GM12891 (cell line): ENCODE data around the gene PFKFB4.

Experiments
- DNase-seq: peaks from one replicate; pipeline ENCODE4 v3.0.0; 2011; ENCODE audit warnings: low spot score; ENCODE audit not compliant: insufficient read length
- FAIRE-seq: peaks from 2 replicates; lab custom pipeline; 2011; peaks lifted over from hg19 to GRCh38; lab: Jason Lieb, UNC
- PAX5 ChIP-seq: IDR thresholded peaks from 2 replicates; pipeline ENCODE4 v1.6.1; 2011; ENCODE audit warnings: low read length, moderate library complexity, mild to moderate bottlenecking; ENCODE audit not compliant: insufficient read depth, severe bottlenecking
- POLR2A ChIP-seq: IDR thresholded peaks from 2 replicates; pipeline ENCODE4 v1.6.1; 2011; ENCODE audit warnings: low read depth, low read length, control low read depth
- POLR2AphosphoS5 ChIP-seq: IDR thresholded peaks from 2 replicates; pipeline ENCODE4 v1.6.1; 2011; ENCODE audit warnings: low read depth, low read length, control low read depth
- POU2F2 ChIP-seq: IDR thresholded peaks from 2 replicates; pipeline ENCODE4 v1.6.1; 2011; ENCODE audit warnings: low read depth, mild to moderate bottlenecking, control low read depth, low read length, moderate library complexity
- SPI1 ChIP-seq: IDR thresholded peaks from 2 replicates; pipeline ENCODE4 v1.6.1; 2011; ENCODE audit warnings: low read depth, low read length, control low read depth
- TAF1 ChIP-seq: IDR thresholded peaks from 2 replicates; pipeline ENCODE4 v1.6.1; 2011; ENCODE audit warnings: low read depth, low read length, control low read depth

PFKFB4 gene

DNA sequence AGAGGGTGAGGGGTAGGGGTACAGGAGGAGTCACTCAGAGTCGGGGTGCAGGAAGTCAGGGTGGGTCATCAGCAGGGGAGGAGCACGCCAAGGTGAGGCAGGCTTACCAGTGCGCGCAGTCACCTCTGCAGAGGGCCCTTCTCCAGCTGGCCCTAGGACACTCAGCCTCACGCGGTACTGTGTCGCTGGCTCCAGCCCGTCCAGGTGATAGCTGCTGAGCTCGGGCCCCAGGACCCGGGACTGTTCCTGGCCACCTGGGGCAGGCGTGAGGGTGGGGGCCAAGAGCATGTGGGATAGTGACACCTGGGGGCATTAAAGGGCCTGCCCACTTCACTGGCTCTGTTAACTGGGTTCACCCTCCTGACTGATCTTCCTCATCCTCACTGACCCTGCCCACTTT lies 31.1 kb upstream of the PFKFB4 start:
- TF ChIP-seq POLR2AphosphoS5 = no peak
- no peak for TF ChIP-seq POLR2A
- TF ChIP-seq SPI1 = no peak
- TF ChIP-seq TAF1 = no peak
- TF ChIP-seq POU2F2 = no peak
- TF ChIP-seq PAX5 = no peak
- FAIRE-seq (no peak), DNase-seq (no peak)

DNA sequence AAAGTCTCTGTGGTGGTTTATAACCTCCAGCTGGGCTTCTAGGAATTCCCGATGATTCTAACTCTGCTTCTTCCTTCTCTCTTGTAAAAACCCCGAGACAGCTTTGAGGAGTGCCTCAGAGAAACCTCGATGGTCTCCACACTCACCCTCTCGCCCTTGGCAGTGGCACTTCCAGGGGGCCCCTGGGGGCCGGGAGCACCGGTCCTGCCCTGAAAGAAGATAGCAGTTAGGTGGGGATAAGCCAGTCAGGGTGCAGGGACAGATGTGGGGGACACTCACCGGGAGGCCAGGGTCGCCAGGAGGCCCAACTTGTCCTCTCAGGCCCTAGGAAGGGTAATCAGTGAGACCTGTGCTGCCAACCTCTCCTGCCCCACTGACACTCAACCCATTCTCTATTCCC lies 28.8 kb upstream of the PFKFB4 start:
- DNase-seq (no peak), FAIRE-seq (no peak)

DNA sequence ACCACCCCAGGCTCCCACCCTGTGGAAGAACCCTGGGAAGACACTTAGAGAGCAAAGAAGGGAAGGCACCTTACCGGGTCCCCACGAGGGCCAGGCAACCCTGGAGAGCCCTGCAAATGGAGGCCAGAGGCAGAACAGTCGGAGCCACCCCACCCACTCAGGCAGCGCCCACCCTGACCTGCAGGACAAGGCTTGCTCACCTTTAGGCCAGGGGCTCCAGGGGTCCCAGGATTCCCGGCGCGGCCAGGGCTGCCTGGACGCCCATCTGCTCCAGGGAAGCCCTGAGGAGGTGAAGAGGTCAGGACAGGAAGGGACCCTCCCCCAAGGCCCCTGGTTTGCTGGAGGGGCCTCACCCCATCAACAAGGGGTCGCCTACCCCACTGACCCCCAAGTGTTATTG lies 28.2 kb upstream of the PFKFB4 start:
- DNase-seq = no peak
- no peak for FAIRE-seq
- no peak for TF ChIP-seq SPI1
- no peak for TF ChIP-seq TAF1
- no peak for TF ChIP-seq POU2F2
- no peak for TF ChIP-seq PAX5
- TF ChIP-seq POLR2A = no peak
- TF ChIP-seq POLR2AphosphoS5 = no peak

More for the DNA sequence above, 28.8 kb upstream of the PFKFB4 start:
- TF ChIP-seq SPI1 (no peak), PAX5 (no peak), TAF1 (no peak), POLR2A (no peak), POLR2AphosphoS5 (no peak), POU2F2 (no peak)

DNA sequence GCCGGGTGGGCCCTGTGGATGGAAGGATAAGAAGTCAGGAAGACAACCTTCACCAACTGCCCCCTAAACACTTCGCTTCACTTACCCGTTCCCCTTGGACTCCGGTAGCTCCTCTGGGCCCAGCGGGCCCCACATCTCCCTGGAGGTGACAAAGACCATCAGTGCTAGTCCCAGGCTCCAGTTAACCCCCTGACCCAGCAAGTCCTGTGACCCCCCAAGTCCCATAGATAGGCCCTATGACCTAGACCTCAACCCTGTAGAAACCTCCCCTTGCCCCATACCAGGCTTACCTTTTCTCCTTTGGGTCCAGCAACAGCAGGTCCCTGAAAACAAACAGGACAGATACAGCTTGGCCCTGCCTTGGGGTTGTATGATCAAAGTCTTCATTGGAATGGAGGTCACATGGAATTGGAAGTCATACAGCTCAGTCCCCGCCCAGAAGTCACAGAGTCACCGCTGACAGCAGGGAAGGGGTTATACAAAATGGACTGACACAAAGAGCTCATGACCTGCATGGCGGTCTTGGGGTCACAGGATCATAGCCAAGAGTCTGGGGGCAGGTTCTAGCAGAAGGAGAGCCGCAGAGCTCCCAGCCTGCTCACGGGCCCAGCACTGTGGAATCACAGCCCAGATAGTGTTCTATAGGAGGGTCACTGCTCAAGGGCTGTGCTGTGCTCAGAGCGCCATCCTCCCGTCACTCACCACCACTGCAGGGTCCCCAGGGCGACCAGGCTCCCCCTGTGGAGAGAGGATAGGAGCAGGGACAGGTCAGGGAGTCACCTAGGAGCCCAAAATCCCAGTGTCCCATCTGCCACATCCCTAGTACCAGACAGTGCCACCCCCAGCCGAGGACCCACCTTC lies 25.2 kb upstream of the PFKFB4 start:
- no peak for DNase-seq
- no peak for FAIRE-seq

DNA sequence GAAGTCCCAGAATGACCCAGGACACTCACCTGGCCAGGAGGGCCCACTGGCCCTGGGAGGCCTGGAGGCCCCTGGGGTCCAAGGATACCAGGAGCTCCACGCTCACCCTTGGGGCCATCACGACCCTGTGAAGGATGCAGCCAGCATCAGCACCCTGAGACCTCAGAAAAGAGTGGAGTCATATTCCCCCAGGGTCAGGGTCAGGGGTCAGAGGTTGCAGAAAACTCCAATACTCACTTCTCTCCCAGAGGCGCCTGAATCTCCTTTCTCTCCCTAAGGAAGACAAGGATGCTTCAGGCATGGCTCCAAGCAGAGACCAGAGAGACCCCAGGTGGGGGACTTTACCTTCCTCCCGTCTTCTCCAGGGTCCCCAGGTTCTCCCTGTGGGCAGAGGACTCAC lies 20.0 kb upstream of the PFKFB4 start:
- FAIRE-seq (no peak), DNase-seq (no peak)
- TF ChIP-seq SPI1 (no peak), POU2F2 (no peak)

More for the DNA sequence above, 25.2 kb upstream of the PFKFB4 start:
- TF ChIP-seq TAF1 (no peak), POLR2AphosphoS5 (no peak), PAX5 (no peak), SPI1 (no peak), POU2F2 (no peak), POLR2A (no peak)

DNA sequence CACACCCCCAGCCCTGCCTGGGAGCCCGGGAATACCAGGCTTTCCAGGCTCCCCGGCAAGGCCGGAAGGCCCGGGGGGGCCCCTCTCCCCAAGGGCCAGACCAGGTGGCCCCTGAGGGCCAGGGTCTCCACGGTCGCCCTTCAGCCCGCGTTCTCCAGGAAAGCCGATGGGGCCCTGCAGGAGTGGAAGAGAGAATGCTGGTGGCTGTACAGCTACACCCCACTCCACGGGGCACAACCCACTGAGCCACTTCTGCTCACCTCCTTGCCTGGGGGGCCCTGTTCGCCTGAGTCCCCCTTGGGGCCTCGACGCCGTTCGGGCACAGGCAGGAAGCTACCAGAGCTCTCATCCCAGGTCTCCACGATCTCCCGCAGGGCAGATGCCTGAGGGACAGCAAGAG lies 18.8 kb upstream of the PFKFB4 start:
- no peak for TF ChIP-seq PAX5
- no peak for TF ChIP-seq TAF1
- no peak for TF ChIP-seq SPI1
- no peak for TF ChIP-seq POLR2AphosphoS5
- TF ChIP-seq POLR2A = no peak
- no peak for TF ChIP-seq POU2F2
- FAIRE-seq (no peak), DNase-seq (no peak)

DNA sequence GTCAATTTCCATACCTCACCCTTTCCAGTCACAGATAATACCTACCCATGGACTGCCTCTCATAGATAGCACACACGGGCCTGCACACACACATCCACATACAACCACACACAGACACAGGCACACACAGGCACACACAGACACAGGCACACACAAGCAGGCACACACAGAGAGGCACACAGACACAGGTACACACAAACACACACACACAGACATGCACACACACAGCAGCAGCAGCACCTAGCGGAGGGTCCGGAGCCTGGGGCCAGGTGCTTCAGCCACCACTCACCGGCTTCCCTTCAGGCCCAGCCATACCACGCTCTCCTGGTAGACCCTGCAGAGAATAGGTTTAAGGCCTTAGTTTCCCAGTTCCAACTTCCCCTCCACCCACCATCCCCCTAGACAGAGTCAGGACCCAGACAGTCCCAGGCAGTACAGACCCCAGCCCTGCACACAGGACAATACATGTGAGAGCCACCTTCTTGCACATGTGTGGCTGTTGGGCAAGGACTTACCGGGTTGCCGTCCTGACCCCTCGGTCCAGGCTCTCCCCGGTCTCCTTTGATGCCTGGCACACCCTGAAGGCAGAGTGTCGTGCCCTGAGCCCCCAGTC lies 17.5 kb upstream of the PFKFB4 start:
- DNase-seq = no peak
- TF ChIP-seq SPI1 (no peak), TAF1 (no peak), POU2F2 (no peak), POLR2A (no peak), POLR2AphosphoS5 (no peak), PAX5 (no peak)
- FAIRE-seq = no peak

DNA sequence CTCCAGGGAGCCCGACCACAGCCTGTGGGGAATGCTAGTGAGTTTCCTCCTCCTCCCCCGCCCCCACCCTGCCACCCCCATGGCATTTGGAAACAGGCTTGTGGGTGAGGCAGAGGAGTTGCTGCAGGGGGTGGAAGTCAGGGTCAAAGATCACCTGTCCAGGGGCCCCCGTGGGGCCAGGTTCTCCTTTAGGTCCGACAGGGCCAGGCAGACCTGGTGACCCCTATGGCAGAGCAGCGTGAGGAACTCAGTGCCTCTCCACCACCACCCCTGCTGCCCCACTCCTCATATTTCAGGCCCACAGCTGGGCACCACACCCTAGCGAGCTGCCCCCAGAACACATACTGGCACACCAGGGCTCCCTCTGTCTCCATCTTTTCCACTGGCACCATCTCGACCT lies 15.9 kb upstream of the PFKFB4 start:
- FAIRE-seq = no peak
- no peak for DNase-seq
- TF ChIP-seq PAX5 (no peak), POLR2AphosphoS5 (no peak), POU2F2 (no peak), SPI1 (no peak), POLR2A (no peak), TAF1 (no peak)

DNA sequence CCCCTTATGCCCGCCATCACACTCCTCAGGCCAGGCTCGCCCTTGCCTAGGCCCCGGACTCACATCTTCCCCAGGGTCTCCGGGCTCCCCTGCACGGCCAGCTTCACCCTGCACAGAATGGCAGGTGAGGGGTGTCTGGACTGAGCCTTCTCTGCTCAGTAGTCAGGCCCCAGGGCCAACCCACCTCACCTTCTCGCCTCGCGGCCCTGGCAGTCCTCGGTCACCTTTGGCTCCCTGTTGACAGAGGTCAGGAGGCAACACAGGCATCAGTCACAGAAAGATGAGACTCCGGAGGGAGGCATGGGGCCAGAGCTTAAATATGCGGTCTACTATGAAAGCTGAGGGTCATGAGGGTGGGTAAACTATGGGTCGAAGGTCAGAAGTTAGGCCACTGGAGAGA lies 15.3 kb upstream of the PFKFB4 start:
- no peak for TF ChIP-seq POLR2A
- TF ChIP-seq POLR2AphosphoS5 = no peak
- no peak for TF ChIP-seq SPI1
- no peak for TF ChIP-seq PAX5
- no peak for TF ChIP-seq POU2F2
- no peak for TF ChIP-seq TAF1
- FAIRE-seq = no peak
- no peak for DNase-seq

DNA sequence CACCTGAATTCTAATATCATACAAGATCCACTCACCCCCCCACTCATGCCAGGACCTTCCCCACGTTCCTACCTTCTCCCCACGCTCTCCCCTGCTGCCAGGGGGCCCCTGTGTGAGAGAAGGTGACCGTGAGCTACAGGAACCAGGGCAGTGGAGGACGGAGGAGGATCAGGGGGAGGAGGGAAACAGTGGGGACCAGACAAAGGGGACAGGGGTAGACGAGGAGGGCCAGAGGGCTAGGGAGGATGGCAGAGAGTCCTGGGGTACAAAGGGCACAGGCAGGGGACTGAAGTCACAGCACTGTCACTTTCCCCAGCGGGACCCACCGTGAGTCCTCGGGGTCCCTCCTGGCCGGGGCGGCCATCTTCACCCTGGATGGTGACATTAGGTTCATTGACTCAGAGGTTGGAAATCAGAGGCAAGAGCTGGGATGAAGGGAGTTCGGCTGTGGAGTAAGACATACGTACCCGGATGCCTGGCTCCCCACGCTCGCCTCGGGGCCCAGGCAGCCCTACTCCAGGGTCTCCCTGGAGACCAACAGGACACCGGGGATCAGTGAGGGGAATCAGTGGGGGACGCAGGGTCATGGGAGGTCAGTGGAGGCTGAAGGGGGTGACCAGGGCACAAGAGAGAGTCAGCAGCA lies 13.3 kb upstream of the PFKFB4 start:
- FAIRE-seq (no peak), DNase-seq (no peak)
- TF ChIP-seq POU2F2 (no peak), POLR2AphosphoS5 (no peak), TAF1 (no peak), POLR2A (no peak), SPI1 (no peak), PAX5 (no peak)
